ENCODE measurements around the gene ELFN2.
"Not testable (repeated sequence)": the region's sequence is repeated elsewhere in the genome, so short reads cannot be mapped to it uniquely, and the experiment has no call there.

Gene ELFN2

DNA sequence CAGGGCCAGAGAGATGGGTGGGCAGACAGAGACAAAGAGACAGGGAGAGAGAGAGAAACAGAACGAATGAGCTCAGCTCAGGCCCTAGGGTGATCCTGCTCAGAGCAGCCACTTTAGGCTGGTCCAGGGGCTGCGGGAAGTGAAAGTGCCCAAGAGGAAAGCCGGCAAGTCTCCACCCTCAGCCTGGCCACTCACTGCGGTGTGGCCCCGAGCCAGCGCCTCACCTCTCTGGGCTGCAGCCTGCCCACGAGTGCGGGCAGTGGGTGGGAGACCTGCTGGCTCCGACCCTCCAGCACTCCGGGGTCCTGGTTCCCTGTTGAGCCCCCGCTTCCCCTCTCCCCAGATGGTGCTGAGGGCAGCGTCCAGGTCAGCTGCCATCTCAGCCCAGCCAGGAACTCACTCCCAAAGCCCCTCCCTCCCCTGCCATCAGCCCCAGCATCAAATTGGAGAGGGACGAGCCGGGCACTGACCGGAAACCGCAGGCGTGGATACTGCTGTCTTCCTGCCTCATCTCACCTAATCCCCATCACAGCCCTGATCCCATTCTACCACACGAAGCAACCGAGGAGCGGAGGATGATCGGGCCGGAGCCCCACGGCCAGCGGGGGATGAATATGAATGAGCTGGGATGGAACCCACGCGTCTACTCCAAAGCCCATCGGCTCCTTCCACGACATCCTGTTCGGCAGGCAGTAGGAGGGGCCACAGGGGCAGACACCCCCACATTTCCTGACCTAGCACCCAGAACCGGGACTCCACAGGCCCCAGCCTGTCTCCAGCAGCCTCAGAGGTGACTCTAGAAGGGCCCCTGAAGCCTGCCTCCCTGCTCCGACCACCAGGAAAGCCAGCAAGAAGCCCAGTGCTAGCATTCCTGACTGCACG is 16.9 kb downstream of the ELFN2 start:
- DNase-seq (ENCODE audit: low read depth in 2 of 2) = no peak

DNA sequence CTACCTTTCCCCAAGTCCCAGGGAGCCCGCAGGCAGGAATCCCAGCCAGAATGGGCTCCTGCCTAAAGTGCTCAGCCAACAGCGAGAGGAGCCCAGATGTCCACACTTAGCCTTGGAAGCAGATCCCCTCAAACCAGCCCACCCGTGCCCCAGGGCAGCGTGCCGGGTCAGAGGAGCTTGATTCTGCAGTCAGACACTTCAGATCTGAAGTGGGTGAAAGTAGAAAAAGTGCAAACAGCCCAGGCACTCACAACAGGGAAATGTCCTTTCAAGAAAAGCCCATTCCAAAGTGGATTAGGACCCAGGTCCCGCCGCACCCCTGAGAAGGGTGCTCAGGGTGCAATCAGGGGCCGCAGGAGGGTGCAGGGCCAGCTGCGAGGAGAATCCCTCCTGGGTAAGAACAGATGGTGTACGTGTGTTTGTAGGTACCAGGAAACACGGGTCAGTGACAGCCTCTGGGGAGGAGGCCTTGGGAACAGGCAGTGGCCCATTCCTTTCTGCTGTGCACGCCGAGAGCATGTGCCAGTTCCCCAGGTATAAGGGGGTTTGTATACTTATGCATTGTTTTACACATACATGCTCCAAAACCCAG is 17.7 kb downstream of the ELFN2 start:
- no peak for DNase-seq (ENCODE audit: low read depth in 2 of 2)

DNA sequence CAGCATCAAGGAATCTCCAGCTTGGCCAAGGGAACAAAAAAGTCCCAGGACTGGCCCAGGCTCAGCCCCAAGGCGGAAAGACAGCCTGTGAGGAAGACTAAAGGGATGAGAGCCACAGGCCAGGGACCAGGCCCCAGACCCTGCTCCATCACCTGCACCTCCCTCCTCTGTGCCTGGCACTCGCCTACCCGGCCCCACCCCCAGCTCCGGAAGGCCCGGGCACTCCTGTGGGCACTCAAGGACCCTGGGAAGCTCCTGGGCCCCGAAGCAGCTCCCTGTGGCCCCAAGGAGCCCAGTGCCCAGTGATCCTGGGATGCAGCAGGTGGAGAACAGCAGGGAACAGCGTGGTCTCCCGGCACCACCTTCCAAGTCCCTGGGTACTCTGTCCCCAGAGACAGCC is 18.2 kb downstream of the ELFN2 start:
- no peak for DNase-seq (ENCODE audit: low read depth in 2 of 2)

DNA sequence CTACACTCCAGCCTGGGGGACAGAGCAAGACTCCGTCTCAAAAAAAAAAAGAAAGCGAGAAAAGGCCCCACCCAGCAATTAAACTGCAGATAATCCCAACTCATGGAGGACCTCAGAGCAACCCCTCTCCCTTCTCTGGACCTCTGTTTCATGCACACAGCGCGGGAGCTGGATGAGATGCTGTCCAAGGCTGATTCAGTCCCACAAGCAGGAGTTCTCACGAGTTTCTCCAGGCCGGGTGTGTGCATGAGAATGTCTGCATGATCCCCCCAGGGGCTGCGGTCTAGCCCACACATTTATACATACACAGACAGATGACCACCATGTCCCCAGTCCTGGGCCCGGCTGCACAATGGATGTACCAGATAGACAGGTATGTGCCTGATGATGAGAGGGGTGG is 19.4 kb downstream of the ELFN2 start:
- no peak for DNase-seq (ENCODE audit: low read depth in 2 of 2)

DNA sequence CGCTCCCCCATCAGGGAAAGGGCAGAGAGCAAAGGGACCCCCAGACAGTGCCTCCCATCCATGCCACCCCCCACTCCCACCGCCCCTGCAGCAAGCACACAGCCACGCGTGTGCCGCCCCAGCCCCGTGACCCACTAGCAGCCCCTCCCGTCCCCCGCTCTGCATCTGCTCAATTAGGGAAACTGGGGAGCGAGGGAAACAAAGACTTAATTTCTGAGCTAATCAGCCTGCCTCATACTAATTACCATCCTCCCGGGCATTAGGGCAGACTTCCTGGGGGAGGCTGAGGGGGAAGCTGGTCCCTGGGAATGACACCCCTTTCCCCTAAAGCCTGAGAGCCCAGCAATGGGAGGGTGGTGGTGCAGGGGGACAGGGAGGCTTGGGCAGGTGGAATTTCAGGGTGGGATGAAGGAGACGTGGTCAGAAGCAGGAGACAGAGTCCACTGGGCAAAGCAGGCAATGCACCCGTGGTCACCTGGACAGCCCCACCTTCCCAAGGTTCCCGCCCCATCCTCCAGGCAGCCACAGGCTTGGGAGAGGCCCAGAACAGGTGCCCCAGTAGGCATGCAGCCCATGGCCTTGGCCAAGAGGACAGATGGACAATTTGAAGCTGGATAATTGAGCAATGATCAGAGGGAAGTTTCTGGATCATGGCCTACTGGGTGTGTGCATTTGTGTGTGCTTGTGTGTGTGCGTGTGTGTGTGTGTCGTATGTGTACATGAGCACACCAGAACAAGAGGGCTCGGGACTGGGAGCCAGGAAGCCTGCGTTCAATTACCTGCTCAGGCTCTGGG is 20.6 kb downstream of the ELFN2 start:
- no peak for DNase-seq (ENCODE audit: low read depth in 2 of 2)

DNA sequence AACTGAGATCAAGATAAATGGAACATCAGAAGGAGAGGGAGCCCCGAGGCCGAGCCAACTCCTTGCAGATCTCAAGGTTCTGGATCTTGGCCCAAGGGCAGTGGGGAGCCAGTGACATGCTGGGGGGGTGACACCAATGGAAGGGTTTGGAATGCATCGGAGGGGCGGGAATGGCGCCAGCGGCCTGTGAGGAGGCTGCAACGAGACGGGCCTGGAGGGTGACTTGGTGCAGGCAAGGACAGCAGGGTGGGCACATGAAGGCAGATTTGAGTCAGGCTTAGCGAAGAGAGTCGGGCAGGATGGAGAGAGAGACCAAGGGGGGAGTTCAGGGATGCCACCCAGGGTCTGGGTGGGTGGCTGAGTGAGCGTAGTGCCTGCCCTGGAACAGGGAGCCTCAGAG is 23.2 kb downstream of the ELFN2 start:
- DNase-seq (ENCODE audit: low read depth in 2 of 2) = no peak

DNA sequence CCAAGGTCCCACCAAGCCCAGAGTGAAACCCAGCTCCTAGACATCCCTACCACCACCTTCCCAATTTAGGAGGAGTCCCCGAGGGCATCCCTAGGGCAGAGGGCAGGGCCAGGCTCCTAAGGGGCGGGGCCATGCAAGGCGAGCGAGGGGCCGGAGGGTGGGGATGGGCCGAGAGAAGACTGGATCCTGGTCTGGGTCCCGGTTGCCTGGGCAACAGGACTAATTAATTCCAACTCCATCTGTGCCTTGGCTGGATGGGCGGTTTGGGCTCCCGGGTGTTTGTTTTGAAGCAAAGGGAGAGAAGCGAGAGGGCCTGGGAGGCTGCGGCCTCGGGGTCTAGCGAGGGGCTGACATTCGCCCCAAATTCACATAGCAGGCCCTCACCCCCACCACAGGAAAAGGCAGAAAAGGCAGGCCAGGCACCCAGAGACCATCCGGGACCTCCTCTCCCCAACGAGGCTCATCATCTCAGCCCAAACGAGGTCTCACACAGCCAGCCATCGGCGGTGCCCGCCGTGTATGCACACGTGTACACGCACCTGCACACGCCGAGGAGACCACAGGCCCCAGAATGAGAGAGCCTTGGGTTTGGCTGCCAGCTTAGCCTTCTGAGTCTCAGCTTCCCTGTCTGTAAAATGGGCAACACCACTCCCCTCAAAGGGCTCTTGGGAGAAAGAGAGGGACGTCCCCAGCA is 23.9 kb downstream of the ELFN2 start:
- no peak for DNase-seq (ENCODE audit: low read depth in 2 of 2)

DNA sequence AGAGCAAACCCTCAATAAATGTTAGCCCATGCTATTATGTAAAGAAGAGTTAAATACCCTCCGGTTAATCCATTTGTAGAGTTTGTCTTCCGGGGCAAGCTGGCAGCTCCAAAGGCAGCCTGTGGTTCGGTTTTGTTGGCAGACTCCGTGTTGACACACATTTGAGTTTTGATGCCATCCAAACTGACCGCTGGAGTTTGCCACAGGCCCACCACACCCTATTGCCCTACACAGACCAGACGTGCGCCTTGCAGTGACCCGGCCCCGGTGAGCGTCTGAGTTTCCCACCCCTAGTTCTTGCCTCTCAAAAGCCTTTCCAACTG is 25.1 kb downstream of the ELFN2 start:
- DNase-seq (ENCODE audit: low read depth in 2 of 2) = no peak

DNA sequence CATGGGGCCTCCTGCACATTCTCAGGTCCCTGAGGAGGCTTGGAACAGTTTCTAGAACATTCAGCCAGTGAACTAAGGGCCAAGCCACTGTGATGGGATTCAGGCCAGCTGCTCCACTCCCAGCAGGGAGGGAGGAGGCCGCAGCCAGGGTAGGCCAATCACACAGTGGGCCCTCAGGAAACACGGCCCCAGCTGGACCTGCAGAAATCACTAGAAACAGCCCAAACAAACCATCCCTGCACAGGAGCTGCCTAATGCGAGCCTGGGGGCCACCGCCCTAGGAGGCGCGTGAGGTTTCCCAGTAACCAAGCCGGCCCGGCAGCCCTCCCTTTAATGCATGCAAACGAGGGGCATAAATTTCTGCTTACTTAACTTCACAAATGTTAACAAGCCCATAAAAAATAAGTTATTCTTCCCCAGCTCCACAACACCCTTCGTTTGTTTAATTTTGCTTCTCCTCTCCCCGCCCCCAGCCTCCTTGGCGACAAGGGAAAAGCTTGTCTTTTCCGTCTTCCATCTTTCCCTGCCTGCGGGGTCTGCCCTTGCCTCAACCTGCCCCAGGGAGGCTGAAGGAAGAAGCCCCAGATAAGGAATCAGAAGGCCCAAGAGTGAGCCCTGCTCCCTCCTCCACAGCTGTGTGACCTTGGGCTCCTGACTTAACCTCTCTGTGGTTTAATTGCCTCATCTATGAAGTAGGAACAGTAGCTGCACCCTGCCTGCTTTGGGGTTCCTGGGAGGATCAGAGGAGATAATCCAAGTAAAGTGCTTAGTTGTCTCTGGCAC is 25.7 kb downstream of the ELFN2 start:
- no peak for DNase-seq (ENCODE audit: low read depth in 2 of 2)

DNA sequence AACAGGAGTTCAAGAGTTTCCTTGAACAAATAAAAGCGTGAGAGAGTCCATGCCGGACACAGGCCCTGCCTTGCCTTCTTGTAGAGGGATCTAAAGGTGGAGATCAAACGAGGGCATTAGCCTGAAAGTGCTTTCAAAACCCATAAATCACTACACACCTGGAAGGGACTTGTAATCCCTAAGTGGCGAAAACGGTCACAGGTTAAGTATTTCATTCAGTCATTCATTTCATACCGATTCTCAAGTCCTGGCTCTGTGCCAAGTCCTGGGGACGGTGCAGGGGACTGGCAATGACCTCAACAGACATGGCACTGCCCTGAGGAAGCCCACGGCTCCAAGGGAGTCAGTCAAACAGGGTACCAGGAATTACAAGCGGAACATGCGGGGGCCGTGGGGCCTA is 26.6 kb downstream of the ELFN2 start:
- no peak for DNase-seq (ENCODE audit: low read depth in 2 of 2)

DNA sequence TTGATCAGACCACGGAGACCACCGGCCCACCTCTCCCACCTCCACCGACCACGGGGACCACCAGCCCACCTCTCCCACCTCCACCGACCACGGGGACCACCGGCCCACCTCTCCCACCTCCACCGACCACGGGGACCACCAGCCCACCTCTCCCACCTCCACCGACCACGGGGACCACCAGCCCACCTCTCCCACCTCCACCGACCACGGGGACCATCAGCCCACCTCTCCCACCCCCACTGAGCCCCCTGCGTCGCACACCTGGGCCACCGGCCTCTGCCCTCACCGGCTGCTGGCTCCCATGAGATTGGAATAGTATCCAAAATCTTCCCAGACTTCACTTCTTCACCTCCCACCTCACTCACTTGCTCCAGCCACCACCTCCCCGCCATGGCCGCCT is 27.8 kb downstream of the ELFN2 start:
- not testable (repeated sequence) for DNase-seq (ENCODE audit: low read depth in 2 of 2)

DNA sequence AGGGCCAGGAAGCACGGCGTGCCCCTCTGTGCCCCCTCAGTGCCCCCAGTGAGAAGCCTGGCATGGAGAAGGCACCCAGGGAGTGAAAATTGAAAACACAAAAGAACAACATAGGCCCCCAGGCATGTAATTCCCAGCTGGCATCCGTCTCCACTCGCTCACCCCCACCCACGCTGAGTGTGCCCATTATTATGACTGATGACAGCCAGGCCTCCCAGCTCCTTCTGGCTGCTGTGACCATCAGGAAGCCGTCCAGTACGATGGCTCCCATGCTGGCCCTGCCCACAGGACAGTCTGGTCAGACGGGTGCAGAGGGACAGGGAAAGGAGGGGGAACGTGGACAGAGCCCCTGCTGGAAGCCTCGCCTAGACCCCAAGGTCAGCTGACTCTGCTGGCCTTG is 30.1 kb downstream of the ELFN2 start:
- DNase-seq (ENCODE audit: low read depth in 2 of 2) = no peak

DNA sequence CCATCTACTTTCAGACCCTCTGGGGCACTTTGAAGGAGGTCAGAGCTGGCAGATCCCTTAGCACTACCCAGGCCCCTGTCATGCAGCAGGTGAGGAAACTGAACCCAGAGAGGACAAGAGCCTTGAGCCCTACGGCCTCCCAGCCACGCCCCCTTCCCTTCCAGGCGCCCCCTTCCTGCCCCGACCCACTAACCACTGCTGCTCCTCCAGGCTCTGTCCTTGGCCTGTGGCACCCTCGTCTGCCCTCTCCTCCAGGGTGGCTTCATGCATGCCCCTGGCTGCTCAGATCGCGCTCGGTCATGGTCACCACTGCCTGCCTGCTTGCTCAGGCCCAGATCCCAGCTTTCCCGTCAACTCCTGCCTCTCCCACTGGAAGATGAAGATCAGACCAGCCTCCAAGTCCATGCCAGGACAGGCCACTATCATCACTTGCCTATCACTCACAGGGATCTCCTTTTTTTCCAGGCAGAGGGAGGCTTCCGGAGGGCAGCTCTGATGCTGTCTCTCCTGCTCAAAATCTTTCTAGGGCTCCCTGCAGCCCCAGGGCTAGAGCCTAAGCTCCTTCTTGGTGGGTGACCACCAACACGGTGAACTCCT is 30.7 kb downstream of the ELFN2 start:
- no peak for DNase-seq (ENCODE audit: low read depth in 2 of 2)

DNA sequence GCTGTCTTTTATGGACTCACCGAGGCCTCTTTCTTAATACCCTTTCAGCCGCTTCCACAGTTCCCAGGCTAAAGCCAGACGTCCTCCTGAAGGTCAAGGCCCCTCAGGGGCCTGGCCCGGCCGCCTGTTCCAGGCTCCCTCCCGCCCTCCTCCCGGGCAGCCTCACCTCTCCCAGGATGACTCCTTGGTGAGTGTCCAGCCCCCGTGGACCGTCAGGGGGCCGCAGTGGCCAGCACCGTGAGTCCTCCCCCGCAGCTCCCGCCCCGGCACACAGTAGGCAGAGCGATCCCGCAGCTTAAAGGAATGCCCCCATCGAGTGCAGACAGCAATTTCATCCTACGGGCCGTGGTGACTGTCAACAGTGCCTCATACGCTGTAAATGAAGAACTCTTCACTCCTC is 32.9 kb downstream of the ELFN2 start:
- no peak for DNase-seq (ENCODE audit: low read depth in 2 of 2)

DNA sequence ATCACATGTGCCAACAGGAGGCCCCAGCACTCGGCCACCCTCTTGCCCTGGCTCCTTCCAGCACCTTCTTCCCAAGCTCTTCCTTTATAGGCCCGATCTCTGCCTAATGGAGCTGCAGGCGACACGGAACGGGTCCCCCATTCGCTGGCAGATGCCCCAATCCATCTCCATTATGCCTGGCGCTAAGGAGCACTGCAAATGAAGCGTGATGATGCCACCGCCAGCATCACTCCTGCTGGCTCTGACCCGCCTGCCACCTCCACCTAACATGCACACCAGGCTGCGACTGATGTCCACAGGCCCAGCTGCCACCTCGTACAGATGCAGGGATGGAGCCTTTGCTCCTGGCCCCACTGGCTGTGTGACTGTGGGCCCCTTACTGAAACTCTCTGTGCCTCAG is 33.5 kb downstream of the ELFN2 start:
- DNase-seq (ENCODE audit: low read depth in 2 of 2) = no peak

DNA sequence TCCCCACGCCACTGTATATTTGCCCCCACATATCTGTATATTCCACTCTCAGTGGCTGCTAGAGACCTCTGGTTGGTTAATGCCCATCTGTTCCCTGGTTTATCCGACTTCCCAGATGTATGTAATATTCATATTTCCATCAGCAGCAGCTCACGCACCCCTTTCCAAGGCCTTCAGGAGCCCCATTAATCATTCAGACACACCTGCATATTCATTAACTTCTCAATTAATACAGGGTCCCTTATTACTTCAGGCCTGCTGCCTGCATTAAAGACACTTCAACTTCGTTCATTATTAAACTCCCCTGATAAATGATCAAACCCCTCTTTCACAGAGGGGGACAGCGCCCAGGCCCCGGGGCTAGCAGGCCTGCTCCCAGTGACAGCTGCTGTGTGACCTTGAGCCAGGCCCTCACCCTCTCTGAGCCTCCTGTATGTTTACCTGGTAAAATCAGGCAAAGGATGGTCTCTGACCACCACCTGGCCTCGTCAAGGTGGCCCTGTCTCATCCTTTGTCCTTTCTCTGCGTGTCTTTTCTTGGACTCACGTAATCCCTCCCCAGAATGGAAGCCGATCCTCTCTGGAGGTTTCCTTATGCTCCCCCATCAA is 34.5 kb downstream of the ELFN2 start:
- DNase-seq (ENCODE audit: low read depth in 2 of 2) = no peak

DNA sequence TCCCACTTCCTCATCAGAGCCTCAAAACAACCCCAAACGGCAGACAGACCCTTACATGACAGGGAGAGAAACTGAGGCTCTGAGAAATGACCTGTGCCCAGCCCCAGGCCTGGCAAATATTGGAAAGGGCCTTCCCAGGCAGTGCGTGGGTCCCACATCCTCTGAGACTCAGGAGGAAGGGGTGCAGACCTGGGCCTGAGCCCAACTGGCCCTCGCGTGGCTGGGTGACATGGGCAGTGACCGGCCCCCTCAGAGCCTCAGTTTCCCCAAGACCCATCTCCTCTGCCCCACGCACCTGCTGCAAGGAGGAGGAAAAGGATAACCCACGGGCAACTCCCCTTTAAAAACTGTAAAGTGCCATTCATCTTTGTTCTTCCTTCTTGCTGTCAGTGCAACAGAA is 35.6 kb downstream of the ELFN2 start:
- no peak for DNase-seq (ENCODE audit: low read depth in 2 of 2)

DNA sequence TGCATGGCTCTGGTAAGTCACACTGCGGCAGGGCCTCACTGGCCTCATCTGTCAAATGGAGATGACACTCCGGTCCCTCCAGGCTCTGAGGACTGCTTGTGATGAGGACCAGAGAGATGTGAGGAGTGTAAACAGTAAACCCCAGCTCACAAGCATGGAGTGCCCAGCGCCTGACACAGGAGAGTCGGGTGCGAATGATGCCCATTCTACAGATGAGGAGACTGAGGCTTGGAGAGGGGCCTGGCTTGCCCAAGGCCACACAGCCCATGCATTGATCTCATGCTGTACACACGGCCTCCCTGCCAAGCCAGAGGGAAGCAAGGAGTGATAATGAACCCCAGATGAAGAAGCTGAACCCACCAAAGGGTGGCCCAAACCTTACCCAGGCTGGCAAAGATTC is 37.2 kb downstream of the ELFN2 start:
- no peak for DNase-seq (ENCODE audit: low read depth in 2 of 2)

DNA sequence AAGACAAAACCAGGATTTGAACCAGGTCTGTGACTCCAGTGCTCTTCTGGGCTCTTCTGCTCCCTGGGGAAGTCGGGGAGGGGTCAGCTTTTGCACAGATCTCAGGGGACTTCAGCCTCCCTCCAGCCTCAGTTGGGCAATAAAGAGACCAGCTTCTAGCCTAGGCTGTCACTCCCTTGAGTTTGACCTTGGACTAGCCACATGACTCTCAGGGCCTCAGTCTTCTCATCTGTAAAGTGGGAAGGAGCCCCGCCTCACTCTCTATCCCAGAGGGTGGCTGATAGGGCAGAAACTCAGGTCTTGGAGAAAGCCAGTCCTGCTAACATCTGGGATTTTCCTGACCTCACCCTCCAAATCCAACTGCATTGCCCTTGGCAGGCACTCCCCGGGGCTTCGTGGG is 38.7 kb downstream of the ELFN2 start:
- no peak for DNase-seq (ENCODE audit: low read depth in 2 of 2)

DNA sequence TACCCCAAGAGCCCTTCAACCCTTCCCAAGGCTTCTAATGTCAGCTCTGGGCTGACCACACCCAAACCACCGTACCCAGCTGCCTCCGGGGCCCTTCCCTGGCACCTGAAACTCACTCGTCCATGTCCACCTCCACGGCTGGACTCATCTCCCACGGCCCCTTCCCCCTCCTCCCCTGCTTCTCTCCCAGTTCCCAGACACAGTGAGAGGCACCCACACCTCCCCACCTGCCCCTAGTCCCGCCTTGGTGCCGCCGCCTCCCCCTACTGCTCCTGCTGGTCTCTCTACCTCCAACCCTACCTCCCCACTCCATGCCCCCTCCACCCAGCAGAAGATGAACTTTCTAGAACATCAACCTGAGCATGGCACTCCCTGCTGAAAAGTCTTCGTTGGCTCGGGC is 39.5 kb downstream of the ELFN2 start:
- DNase-seq (ENCODE audit: low read depth in 2 of 2) = no peak

DNA sequence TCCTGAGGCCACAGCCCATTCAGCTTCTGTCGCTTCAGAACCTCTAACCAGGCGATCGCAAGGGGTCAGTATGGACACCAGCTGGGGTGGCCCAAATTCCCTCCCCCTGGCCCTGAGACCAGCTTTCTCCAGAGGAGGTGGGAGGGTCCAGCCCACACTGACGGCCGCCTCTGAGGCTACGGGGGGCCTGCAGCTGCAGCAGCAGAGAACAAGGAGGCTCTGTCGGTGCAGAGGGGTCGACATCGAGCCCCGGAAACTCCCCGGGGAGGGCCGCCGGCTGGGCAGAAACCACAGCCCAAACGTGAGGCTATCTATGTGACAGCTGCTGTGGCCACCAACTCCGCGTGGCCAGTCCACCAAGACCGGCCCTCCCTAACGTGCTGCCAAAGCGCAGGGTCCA is 40.8 kb downstream of the ELFN2 start:
- no peak for DNase-seq (ENCODE audit: low read depth in 2 of 2)
